GM10248 (cell line): Measurements from ENCODE around the gene CADPS2.

Experiments used
- CTCF ChIA-PET: fragments of 300-600 bp; sonication (Branson Sonifier 250); formaldehyde crosslinking; extraction: SDS; loops from one replicate; lab custom pipeline; 2021; ENCODE audit warnings: antibody characterized with exemption; lab: Yijun Ruan, JAX
- POLR2A ChIA-PET: fragments of 350-650 bp; sonication (Branson Sonifier 250); formaldehyde crosslinking; extraction: SDS; loops from one replicate; lab custom pipeline; 2020; ENCODE audit warnings: antibody characterized with exemption; lab: Yijun Ruan, JAX
- DNase-seq: peaks from one replicate; pipeline ENCODE4 v3.0.0; 2012; ENCODE audit errors: extremely low spot score
- CTCF ChIP-seq: IDR thresholded peaks from 2 replicates; pipeline ENCODE4 v1.5.1; 2012; ENCODE audit warnings: mild to moderate bottlenecking, low read depth; ENCODE audit errors: extremely low read depth, missing control alignments, control extremely low read depth

Gene CADPS2

GRCh38 chr7:122467661-122468449 is 418.4 kb downstream of the CADPS2 start:
- no peak for DNase-seq
- ChIA-PET CTCF (no interaction called here), POLR2A (no interaction called here)
- no peak for TF ChIP-seq CTCF

- DNase-seq = no peak
- CTCF ChIA-PET = no interaction called here
- POLR2A ChIA-PET = no interaction called here
- TF ChIP-seq CTCF = no peak
Measured at GRCh38 chr7:122465296-122465695, 421.0 kb downstream of the CADPS2 start.

GRCh38 chr7:122463631-122464030 is 422.6 kb downstream of the CADPS2 start:
- ChIA-PET POLR2A (no interaction called here), CTCF (interaction anchor here (1.2 kb wide), 1 partner anchor 9 kb away, joined by 3 read pairs; no protein-coding TSS in a partner anchor)

GRCh38 chr7:122460936-122461335 is 425.3 kb downstream of the CADPS2 start:
- TF ChIP-seq CTCF = no peak
- CTCF ChIA-PET = interaction anchor here (0.7 to 1.0 kb wide), 2 partner anchors 12 kb away, joined by 3 to 5 read pairs; no protein-coding TSS in a partner anchor
- DNase-seq = no peak
- POLR2A ChIA-PET = no interaction called here

More at GRCh38 chr7:122463631-122464030, 422.6 kb downstream of the CADPS2 start:
- TF ChIP-seq CTCF = no peak
- no peak for DNase-seq

GRCh38 chr7:122457969-122458368 is 428.3 kb downstream of the CADPS2 start:
- POLR2A ChIA-PET = no interaction called here
- no peak for DNase-seq
- CTCF ChIA-PET = no interaction called here
- no peak for TF ChIP-seq CTCF

GRCh38 chr7:122457325-122457724 is 428.9 kb downstream of the CADPS2 start:
- ChIA-PET CTCF (no interaction called here), POLR2A (no interaction called here)
- no peak for DNase-seq
- no peak for TF ChIP-seq CTCF
